Measurements from ENCODE around the gene MORN5.

Gene MORN5

DNA sequence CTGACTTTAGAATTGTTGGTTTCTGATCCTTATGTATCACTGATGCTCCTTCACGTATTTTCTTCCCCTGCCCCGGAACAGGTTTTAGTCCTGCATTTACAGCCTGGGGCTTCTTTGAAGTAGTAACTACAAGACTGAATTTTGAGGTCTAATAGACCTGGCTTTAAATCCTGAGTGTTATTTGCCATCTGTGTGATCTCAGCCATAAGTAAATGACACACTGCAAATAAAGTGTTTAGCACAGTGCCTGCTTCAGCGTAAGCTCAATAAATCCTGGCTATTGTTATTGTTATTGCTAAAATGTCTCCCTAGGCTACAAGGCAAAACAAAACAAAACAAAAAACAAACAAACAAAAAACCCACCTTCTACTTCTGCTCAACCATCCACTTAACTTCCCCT lies 84.6 kb downstream of the MORN5 start:
- DNase-seq, result no peak

GRCh38 chr9:122246666-122247065 lies 87.0 kb downstream of the MORN5 start:
- no peak for DNase-seq

DNA sequence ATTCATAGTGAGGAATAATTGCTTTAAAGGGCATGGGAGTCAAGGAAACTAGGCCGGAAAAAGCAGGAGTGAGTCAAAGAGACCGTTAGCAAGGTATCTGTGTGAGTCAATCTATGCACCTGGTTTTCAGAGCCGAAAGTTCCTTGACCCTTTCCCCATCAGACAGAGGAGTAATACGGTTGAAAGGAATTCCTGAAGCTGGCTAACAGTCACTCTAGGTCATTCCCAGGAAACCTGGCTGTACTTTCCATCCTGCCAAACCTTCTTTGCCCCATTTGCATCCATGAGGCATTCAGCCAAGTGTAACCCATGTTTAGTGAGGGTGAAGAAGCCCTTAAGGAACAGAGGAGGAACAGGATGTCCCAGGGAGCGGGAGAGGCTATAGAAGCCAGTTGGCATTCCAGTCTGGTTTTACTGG lies 88.7 kb downstream of the MORN5 start:
- DNase-seq, result no peak
